Suprapubic skin (tissue), 4 donors: ENCODE results near the gene VCAN. TPM values are rescaled to one million over a fixed set of nuclear protein-coding genes. Genes with fewer than 3 reads are reported as not detected.
A peak's percentile ranks its signal among the peaks of the same experiment; 100 is the strongest.

Experiments
- DNase-seq, 2 donors: peaks; one replicate each; pipeline ENCODE4 v3.0.0-alpha.2; 2019; ENCODE audit warnings: low spot score in 2 of 2
- H3K27ac ChIP-seq: fragments of 200-600 bp; sonication (generic); one replicate; pipeline ENCODE4 v1.5.1; 2019
- H3K27me3 ChIP-seq: fragments of 200-600 bp; sonication (generic); one replicate; pipeline ENCODE4 v1.5.1; 2019
- H3K36me3 ChIP-seq: fragments of 200-600 bp; sonication (generic); one replicate; pipeline ENCODE4 v1.5.1; 2019
- H3K4me1 ChIP-seq: fragments of 200-600 bp; sonication (generic); one replicate; pipeline ENCODE4 v1.5.1; 2019
- H3K4me3 ChIP-seq: fragments of 200-600 bp; sonication (generic); one replicate; pipeline ENCODE4 v1.5.1; 2019; ENCODE audit warnings: mild to moderate bottlenecking
- H3K9me3 ChIP-seq: fragments of 200-600 bp; sonication (generic); one replicate; pipeline ENCODE4 v1.5.1; 2019
- EP300 ChIP-seq: sonication (generic); formaldehyde crosslinking; IDR thresholded peaks from one replicate; pipeline ENCODE4 v1.6.1; 2017; ENCODE audit warnings: antibody characterized with exemption
- POLR2A ChIP-seq, 2 donors: fragments of 450-650 bp; IDR thresholded peaks; one replicate each; pipeline ENCODE4 v1.6.1; 2017; ENCODE audit warnings: antibody characterized with exemption in 2 of 2, mild to moderate bottlenecking in 2 of 2, moderate library complexity in 2 of 2
- POLR2AphosphoS5 ChIP-seq, 3 donors: sonication (generic); formaldehyde crosslinking; IDR thresholded peaks; one replicate each; pipeline ENCODE4 v1.6.1; 2017; ENCODE audit warnings: antibody characterized with exemption in 3 of 3
- WGBS: methylation state at CpG from one replicate; pipeline ENCODE4 v1.1.5; 2018; 5-methylcytosine and 5-hydroxymethylcytosine counted together
- total RNA-seq, 4 donors: library from RNA; depleted of rRNA; stranded (reverse); fragments of >200 nt; gene quantifications; one replicate each; pipeline ENCODE4 v1.1.0, GENCODE V29; 2016
- TF ChIP-seq, protein P1 (sequence below), 2 donors: fragments of 200-600 bp in 1 of 2; fragments of 450-650 bp in 1 of 2; sonication (generic) in 1 of 2; IDR thresholded peaks; one replicate each; pipeline ENCODE4 v1.5.1; 2016 to 2019; ENCODE audit warnings: antibody characterized with exemption in 2 of 2, mild to moderate bottlenecking in 1 of 2, moderate library complexity in 1 of 2

The VCAN gene
- 10 to 100 TPM; 22.8 to 30.3 (median 24.0) TPM for total RNA-seq

DNA sequence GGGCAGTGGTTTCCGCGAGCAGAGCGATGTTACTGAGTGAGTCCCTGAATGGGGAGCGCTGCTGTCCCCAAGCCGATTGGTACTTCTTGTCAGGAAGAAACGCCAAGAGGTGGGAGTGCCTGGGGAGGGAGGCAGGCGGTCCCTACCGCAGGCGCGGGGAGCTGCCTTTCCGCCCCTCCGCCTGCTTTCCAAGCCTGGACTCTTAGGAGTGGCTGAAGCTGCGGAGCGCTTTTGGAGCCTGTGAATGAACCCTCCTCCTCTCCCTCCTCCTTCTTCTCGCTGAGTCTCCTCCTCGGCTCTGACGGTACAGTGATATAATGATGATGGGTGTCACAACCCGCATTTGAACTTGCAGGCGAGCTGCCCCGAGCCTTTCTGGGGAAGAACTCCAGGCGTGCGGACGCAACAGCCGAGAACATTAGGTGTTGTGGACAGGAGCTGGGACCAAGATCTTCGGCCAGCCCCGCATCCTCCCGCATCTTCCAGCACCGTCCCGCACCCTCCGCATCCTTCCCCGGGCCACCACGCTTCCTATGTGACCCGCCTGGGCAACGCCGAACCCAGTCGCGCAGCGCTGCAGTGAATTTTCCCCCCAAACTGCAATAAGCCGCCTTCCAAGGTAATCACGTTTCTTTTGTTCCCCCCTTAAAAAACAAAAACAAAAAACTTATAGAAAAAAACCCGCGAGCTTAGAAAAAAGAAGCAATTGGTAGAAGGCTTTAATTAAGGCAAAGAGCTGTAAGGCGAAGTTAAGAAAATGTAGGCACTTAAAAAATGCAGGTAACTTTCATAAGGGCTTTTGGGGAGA is at the start of gene VCAN:
TSS of gene VCAN (plus strand) at position 340 of the 808 bp plus-strand sequence. CDS start 11,775 bp downstream, outside the sequence.
- TF ChIP-seq, protein P1, sequence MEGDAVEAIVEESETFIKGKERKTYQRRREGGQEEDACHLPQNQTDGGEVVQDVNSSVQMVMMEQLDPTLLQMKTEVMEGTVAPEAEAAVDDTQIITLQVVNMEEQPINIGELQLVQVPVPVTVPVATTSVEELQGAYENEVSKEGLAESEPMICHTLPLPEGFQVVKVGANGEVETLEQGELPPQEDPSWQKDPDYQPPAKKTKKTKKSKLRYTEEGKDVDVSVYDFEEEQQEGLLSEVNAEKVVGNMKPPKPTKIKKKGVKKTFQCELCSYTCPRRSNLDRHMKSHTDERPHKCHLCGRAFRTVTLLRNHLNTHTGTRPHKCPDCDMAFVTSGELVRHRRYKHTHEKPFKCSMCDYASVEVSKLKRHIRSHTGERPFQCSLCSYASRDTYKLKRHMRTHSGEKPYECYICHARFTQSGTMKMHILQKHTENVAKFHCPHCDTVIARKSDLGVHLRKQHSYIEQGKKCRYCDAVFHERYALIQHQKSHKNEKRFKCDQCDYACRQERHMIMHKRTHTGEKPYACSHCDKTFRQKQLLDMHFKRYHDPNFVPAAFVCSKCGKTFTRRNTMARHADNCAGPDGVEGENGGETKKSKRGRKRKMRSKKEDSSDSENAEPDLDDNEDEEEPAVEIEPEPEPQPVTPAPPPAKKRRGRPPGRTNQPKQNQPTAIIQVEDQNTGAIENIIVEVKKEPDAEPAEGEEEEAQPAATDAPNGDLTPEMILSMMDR (IDR thresholded peaks at IDR 0.05) = no peak
- TF ChIP-seq EP300 (no peak), POLR2A (IDR thresholded peaks at IDR 0.05) (peak in 1 of 2 donors; percentile 86), POLR2AphosphoS5 (IDR thresholded peaks at IDR 0.05) (peak in 2 of 3 donors; percentile 4 to 27)
- peaks cover 47% of the 10 kb centered on the region for H3K4me1 ChIP-seq
- peak within 1 kb of the TSS; percentile 71 for H3K27ac ChIP-seq
- DNase-seq = peak; percentile 81 to 87
- H3K27me3 ChIP-seq = peaks cover 43% of the 10 kb centered on the region
- 1% methylated on average over 38 of the region's 43 CpGs for WGBS
- H3K9me3 ChIP-seq = no peaks in the 10 kb centered on the region
- peak within 1 kb of the TSS; percentile 52 for H3K4me3 ChIP-seq
- H3K36me3 ChIP-seq = no peaks in the 10 kb centered on the region

DNA sequence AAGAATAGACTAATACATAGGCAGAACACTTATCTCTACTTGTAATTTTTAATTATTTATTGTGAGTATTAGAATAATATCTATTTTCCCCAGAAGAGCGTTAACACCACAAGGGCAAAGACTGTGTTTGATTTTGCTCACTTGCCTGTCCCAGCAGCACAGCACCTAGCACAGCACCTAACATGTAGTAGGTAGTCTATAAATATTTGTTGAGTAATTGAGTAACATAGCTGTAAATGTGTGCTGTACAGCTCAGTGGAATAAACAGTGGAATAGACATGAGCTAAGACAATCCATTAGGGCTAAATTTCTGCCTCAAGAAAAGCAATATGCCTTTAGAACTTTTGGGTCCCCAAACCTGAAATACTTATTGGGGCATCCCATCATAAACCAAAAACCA is 49.3 kb upstream of the VCAN start:
- no peak for DNase-seq
- 97% methylated on average over 1 of the region's 1 CpG for WGBS
- H3K27ac ChIP-seq = no peak overlapping the region
- H3K36me3 ChIP-seq = no peaks in the 10 kb centered on the region
- H3K4me3 ChIP-seq = no peak overlapping the region
- no peaks in the 10 kb centered on the region for H3K4me1 ChIP-seq
- H3K27me3 ChIP-seq = no peaks in the 10 kb centered on the region
- TF ChIP-seq POLR2A (IDR thresholded peaks at IDR 0.05) (no peak), EP300 (no peak), POLR2AphosphoS5 (IDR thresholded peaks at IDR 0.05) (no peak)
- TF ChIP-seq, protein P1 (IDR thresholded peaks at IDR 0.05) = no peak
- H3K9me3 ChIP-seq = no peaks in the 10 kb centered on the region

- Histone ChIP-seq H3K4me3 (no peak overlapping the region), H3K4me1 (no peaks in the 10 kb centered on the region), H3K27me3 (no peaks in the 10 kb centered on the region), H3K36me3 (no peaks in the 10 kb centered on the region), H3K27ac (no peak overlapping the region), H3K9me3 (no peaks in the 10 kb centered on the region)
- 96% methylated on average over 1 of the region's 1 CpG for WGBS
- DNase-seq = no peak
- TF ChIP-seq, protein P1 (IDR thresholded peaks at IDR 0.05) = no peak
- TF ChIP-seq POLR2A (IDR thresholded peaks at IDR 0.05) (no peak), POLR2AphosphoS5 (IDR thresholded peaks at IDR 0.05) (no peak), EP300 (no peak)
Observed at GRCh38 chr5:83426855-83427254, 44.7 kb upstream of the VCAN start.

DNA sequence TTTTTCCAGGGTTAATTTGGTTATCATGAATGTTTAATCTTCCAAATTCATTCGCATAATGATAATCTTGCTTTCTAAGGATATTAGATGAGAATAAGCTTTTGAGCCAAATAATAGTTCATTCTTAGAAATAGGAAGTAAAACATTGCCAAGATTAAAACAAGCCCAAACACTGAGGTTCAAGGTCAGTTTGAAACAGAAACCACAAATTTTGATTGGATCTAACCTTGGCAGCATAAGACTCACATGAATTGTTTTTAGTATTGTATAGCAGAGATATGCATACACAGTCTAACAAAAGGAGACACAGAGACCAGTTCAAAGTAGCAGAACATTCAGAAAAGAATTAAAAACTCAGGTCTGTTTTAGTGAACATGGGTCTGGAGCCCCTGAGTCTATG is 43.4 kb upstream of the VCAN start:
- H3K4me1 ChIP-seq = no peaks in the 10 kb centered on the region
- 84% methylated on average over 1 of the region's 1 CpG for WGBS
- no peaks in the 10 kb centered on the region for H3K36me3 ChIP-seq
- H3K9me3 ChIP-seq = no peaks in the 10 kb centered on the region
- TF ChIP-seq POLR2A (IDR thresholded peaks at IDR 0.05) = no peak
- TF ChIP-seq POLR2AphosphoS5 (IDR thresholded peaks at IDR 0.05) = no peak
- TF ChIP-seq EP300 = no peak
- TF ChIP-seq, protein P1 (IDR thresholded peaks at IDR 0.05) = no peak
- H3K4me3 ChIP-seq = no peak overlapping the region
- DNase-seq = no peak
- no peaks in the 10 kb centered on the region for H3K27me3 ChIP-seq
- no peak overlapping the region for H3K27ac ChIP-seq

- WGBS = 96% methylated on average over 6 of the region's 6 CpGs
- Histone ChIP-seq H3K9me3 (no peaks in the 10 kb centered on the region), H3K4me1 (no peaks in the 10 kb centered on the region), H3K36me3 (no peaks in the 10 kb centered on the region), H3K4me3 (no peak overlapping the region), H3K27ac (no peak overlapping the region), H3K27me3 (no peaks in the 10 kb centered on the region)
- TF ChIP-seq POLR2AphosphoS5 (IDR thresholded peaks at IDR 0.05) (no peak), POLR2A (IDR thresholded peaks at IDR 0.05) (no peak), EP300 (no peak)
- TF ChIP-seq, protein P1 (IDR thresholded peaks at IDR 0.05) = no peak
- DNase-seq = no peak
Observed at GRCh38 chr5:83428890-83429289, 42.7 kb upstream of the VCAN start.
